ENCODE measurements around the gene SELENOO.
"Not testable (repeated sequence)": the region's sequence is repeated elsewhere in the genome, so short reads cannot be mapped to it uniquely, and the experiment has no call there.

The SELENOO gene

DNA sequence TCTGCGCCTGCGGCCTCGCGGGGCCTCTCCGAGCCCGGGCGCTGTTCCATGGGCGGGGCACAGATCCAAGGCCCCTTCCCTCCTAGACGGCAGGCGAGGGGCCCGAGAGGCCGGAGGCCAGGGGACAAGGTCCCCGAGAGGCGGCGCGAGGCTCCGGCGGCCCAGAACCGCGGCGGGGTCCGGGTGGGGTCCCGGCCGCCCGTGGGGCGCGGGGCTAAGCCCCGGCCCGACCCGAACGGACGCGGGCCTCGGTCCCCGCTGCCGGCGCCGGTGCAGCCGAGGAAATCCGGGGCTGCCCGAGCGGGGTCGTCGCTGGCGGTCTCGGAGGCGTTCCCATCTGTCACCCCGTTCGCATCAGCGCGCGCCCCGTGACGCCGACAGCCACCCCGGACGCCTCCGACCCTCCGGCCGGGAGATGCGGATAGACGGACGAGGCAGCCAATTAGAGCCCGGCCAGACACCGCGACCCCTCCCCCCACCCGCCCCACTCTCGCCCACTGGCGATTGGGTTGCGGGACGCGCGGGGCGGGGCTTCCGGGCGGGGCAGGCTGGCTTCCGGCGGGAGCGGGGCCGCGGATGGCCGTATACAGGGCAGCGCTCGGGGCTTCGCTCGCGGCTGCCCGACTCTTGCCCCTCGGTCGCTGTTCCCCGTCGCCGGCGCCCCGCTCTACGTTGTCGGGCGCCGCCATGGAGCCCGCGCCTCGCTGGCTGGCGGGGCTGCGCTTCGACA, at the start of gene SELENOO:
SELENOO (plus strand) TSS at position 551 of the 730 bp plus-strand sequence; CDS start at position 577, 26 bp downstream.
- DNase-seq (ENCODE audit: low read depth in 2 of 2), result peak; percentile 87 to 93

DNA sequence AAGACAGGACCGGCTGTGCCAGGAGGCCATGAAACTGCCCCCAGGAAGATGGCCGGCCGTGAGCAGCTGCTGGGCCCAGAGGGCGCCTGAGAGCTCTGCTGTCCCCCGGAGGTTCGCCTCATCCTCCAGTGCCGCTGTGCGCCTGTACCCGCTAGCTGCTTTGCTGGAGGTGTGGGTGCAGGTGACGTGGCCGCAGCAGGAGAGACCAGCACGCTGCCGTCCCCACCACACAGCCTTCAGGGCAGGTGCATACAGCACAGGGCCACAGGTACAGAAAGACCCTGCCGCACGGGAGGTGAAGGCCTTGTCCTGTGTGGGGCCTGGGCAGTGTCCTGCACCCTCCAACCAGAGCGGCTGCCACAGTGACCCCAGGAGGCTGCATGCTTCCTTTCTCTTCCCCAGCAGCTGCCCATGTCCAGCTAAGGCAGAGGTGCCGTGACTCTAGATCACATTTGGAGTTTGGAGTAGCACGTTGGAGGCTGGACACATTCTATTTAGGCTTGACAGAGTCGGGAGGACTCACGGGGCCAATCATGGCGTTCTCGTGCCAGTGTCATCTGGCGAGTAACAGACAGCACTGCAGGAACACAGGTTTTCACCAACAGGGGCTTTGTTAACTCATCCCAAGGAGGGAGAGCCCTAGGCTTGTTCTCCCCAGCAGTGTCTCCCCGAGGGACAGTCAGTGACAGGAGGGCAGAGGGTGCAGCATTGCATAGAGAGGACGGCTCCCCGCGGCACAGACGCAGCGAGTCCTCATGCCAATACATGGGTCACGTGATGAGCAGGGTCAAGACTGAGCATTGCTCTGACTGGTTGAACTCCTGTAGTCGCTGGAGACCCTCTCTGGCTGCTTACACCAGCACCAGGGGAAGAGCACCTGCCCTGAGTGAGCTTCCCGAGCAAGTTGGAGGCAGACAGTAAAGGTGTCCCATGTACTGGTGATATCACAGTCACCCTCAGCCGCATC, 49.0 kb upstream of the SELENOO start:
- no peak for DNase-seq (ENCODE audit: low read depth in 2 of 2)

- DNase-seq (ENCODE audit: low read depth in 2 of 2), result no peak
These were observed 47.6 kb upstream of the SELENOO start for GRCh38 chr22:50153056-50153755.

DNA sequence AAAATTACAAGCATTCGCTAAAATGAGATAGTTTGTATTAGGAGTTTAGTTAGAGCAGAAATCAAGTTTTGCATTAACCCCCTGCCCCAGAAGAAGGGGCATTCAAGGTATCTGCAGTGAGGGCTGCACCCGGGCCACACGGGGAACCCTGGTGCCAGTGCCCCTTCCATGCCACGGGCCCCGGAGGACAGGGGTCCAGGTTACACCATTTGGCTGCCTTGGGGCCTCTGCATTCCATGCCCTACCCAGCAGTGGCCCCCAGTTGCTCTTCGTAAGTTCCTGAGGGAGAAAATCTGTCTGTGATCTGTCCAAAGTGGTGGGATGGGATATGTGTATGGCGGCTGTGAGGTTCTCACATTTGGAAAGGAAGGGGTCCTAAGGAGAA, 47.1 kb upstream of the SELENOO start:
- no peak for DNase-seq (ENCODE audit: low read depth in 2 of 2)

DNA sequence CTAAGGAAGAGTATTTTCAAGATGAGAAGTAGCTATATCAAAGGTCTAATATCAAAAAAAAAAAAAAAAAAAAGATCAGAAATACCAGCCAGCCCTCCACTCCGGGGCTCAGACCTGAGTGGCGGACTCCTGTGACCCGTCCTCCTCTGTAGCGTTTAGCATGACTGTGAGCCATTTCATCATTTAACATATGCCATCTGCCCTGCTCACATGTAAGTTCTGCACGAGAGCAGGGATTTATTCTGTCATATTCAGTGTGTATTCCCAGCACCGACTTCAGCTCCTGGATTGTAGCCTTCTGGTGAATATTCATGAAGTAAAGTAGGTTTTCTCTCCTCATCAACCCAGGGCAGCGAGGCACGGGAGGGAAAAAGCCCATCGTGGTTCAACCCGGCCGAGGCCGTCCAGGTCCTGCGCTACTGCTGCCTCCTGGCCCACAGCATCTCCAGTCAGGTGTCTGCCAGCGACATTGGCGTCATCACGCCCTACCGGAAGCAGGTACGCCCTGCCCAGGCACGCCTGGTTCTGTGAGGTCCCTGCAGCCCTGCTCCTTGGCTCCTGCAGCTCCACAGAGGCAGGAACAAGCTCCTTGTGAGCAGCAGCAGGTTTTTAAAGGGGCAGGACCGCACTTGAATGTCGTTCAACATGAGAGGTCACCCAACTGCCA, 43.0 kb upstream of the SELENOO start:
- DNase-seq (ENCODE audit: low read depth in 2 of 2), result no peak

DNA sequence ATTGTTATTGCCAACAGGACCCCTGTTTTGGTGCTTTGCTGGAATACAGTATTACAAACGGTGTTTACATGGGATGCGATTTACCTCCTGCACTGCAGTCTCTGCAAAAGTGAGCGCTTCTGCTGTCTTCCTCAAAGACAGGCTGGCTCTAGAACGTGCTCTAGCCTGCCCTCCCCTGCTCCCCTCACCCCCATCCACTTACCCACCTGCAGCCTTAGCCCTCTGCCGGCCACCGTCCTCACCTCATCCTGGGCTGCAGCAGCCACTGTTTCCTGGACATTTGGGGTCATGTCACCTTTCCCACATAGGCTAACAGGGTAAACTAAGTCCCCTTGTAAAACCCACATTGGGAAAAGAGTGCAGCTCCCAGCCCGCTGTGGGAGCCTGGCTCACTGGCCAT, 39.9 kb upstream of the SELENOO start:
- DNase-seq (ENCODE audit: low read depth in 2 of 2), result no peak

- DNase-seq (ENCODE audit: low read depth in 2 of 2), result no peak
These were observed 39.1 kb upstream of the SELENOO start for GRCh38 chr22:50161508-50162390.

DNA sequence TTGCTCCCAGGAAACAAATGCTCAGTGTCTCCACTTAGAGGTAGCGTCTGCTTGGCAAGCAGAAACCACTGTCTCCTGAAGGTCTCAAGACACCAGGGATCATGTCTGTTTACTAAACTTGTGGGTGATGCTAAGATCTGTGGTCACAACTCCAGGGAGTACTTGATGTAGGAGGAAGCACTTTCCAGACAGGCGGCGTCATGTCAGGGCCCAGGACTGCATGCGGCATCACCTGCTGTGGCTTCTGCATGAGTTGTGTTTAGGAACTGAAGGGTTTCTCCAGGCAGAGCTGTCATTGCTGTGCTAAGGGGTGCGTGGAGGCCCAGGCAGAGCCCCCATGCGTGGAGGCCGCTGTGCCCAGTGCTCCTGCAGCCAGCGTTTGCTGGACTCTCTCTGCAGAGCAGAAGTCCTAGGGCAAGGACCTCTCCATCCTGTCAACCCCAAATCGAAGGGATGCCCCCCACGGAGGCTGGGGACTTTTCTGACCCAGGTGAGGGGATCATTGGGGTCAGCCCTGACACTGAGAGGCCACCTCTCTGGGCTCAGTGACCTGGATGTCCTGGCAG, 38.3 kb upstream of the SELENOO start:
- no peak for DNase-seq (ENCODE audit: low read depth in 2 of 2)

GRCh38 chr22:50165436-50166123, 35.2 kb upstream of the SELENOO start:
- no peak for DNase-seq (ENCODE audit: low read depth in 2 of 2)

DNA sequence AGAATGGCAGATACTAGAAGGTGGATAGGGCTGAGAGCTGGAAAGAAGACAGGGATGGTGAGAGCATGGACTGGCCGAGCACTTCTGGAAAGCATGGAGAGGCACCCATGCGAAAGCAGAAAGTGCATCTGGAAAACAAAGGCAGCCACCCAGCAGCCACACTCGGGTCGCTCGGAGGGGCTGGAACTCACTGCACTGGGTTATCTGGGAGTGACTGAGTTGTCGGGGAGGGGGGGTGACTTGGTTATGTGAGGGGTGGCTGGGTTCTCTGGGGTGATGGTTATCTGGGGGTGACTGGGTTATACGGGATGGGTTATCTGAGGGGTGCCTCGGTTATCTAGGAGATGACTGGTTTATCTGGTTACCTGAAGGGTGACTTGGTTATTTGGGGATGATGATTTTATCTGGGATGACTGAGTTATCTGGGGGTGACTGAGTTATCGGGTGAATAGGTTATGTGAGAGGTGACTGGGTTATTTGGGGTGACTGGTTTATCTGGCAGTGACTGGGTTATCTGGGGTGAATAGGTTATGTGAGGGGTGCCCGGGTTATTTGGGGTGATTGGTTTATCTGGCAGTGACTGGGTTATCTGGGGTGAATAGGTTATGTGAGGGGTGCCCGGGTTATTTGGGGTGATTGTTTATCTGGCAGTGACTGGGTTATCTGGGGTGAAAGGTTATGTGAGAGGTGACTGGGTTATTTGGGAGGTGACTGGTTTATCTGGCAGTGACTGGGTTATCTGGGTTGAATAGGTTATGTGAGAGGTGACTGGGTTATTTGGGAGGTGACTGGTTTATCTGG, 32.9 kb upstream of the SELENOO start:
- DNase-seq (ENCODE audit: low read depth in 2 of 2), result no peak

- DNase-seq (ENCODE audit: low read depth in 2 of 2), result not testable (repeated sequence)
These were observed 32.2 kb upstream of the SELENOO start for GRCh38 chr22:50168490-50169180.

GRCh38 chr22:50169181-50169759, 31.5 kb upstream of the SELENOO start:
- DNase-seq (ENCODE audit: low read depth in 2 of 2), result no peak

GRCh38 chr22:50169774-50170341, 31.0 kb upstream of the SELENOO start:
- DNase-seq (ENCODE audit: low read depth in 2 of 2), result peak; percentile 44 to 45

- no peak for DNase-seq (ENCODE audit: low read depth in 2 of 2)
These were observed 30.1 kb upstream of the SELENOO start, which contains the start of gene PANX2 for GRCh38 chr22:50170453-50171318. Gene PANX2, plus strand, starts transcription at chr22:50170731. Its CDS starts 0 bp downstream, at chr22:50170731.

DNA sequence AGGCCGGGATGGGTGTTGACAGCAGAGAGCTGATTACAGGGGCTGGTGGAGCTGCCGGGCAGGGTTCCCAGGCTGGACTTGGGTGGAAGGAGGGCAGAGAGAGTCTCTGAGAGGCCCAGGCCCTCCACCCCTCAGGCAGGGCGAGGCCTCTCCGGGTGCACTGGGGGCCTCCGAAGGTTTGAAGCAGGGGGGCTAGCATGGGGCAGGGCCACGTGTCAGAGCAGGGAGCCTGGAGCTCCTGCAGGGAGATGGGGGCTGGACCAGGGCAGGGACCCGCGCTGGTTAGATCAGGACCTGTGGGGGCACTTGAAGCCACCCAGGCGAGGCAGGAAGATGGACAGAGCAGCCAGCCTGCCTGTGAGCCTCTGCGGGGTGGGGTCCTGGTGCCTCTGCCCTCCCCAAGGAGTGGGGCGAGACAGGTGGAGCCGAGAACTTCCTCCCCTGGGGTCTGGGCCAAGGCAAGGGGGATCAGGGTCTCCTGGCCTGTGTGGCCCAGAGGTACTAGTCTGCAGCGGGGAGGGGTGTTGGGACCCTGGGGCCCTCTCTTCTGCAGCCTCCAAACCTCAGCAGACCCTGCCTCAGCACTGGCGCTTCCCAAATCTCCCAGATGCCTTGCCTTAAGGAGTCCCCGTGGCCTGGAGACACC, 29.4 kb upstream of the SELENOO start:
- no peak for DNase-seq (ENCODE audit: low read depth in 2 of 2)

GRCh38 chr22:50171965-50172421, 28.8 kb upstream of the SELENOO start:
- no peak for DNase-seq (ENCODE audit: low read depth in 2 of 2)
